ENCODE measurements around the gene CAPZB.

Gene CAPZB

DNA sequence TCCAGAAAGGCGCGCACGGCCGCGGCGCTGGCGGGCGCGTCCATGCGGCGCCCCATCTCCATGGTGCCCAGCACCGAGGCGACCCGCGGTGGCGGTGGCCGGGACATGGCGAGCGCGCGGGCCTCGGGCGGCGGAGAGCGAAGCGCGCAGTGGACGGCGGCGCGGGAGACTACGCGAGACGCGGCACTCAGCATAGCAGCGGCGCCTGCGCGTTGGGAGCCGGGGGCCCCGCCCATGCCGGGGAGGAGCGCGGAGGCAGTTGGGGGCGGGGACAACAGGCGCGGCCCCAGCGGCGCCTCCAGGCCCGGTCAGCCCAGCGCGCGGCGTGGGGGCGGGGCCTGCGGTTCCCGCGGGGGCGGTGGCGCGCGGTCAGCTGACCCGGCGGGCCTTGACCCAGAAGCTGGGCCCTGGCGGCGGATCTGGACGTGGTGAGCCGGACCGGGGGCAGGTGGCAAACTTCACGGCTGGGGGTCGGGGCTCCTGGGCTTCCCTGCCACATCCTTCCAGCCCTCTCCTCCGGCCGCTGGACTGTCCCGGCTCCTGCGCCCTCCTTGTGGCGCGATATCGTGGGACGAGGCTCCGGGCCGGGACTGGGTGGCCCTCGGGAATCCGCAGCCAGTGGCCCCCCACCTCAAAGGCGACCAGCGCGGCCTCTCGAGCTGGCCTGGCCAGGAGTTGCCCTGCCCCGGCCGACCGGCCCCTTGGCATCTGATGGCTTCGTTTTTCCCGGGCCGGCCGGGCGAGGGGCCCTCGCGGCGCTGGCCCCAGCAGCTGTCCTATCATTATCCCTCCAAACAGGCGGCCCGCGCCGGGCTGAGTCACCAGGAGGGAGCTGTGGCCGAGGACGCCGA, 173.2 kb downstream of the CAPZB start, which contains the start of the genes AKR7A2 and SLC66A1:
Gene AKR7A2, minus strand, starts transcription at position 214 of the 851 bp plus-strand sequence. Its CDS starts 20 bp downstream, at position 194.
Gene SLC66A1, plus strand, starts transcription at position 396 of the 851 bp plus-strand sequence. CDS start 5,352 bp downstream, outside the sequence.
- Histone ChIP-seq H3K9me3 (ENCODE audit: insufficient read depth, low read length, severe bottlenecking) (no peaks in the 10 kb centered on the region), H2AFZ (ENCODE audit: low read depth, low read length) (peak within 1 kb of the TSS; percentile 99), H3K79me2 (ENCODE audit: insufficient read depth, low read length) (peaks cover 16% of the 10 kb centered on the region), H3K27ac (ENCODE audit: low read length) (peak within 1 kb of the TSS; percentile 92), H3K36me3 (ENCODE audit: insufficient read depth, low read length) (peaks cover 20% of the 10 kb centered on the region), H3K4me1 (ENCODE audit: insufficient read depth, low read length) (peaks cover 26% of the 10 kb centered on the region), H3K4me3 (ENCODE audit: low read depth in 1 of 2, low read length in 2 of 2) (peak within 1 kb of the TSS; percentile 43 to 79), H3K27me3 (ENCODE audit: insufficient read depth, low read length, poor library complexity) (no peaks in the 10 kb centered on the region), H3K4me2 (ENCODE audit: insufficient read depth, low read length) (peak within 1 kb of the TSS; percentile 92), H3K9ac (ENCODE audit: low read depth, low read length) (peak within 1 kb of the TSS; percentile 99), H4K20me1 (ENCODE audit: insufficient read depth, low read length) (peaks cover 10% of the 10 kb centered on the region; the same call in 1 of the 2 replicates)
- DNase-seq (peak; percentile 89), ATAC-seq (ENCODE audit: insufficient read depth, low read depth) (peak; percentile 92)
- no peak for TF ChIP-seq EZH2 (IDR thresholded peaks at IDR 0.05; ENCODE audit: borderline replicate concordance, low read depth, low read length, severe bottlenecking)
- TF ChIP-seq, protein P1, sequence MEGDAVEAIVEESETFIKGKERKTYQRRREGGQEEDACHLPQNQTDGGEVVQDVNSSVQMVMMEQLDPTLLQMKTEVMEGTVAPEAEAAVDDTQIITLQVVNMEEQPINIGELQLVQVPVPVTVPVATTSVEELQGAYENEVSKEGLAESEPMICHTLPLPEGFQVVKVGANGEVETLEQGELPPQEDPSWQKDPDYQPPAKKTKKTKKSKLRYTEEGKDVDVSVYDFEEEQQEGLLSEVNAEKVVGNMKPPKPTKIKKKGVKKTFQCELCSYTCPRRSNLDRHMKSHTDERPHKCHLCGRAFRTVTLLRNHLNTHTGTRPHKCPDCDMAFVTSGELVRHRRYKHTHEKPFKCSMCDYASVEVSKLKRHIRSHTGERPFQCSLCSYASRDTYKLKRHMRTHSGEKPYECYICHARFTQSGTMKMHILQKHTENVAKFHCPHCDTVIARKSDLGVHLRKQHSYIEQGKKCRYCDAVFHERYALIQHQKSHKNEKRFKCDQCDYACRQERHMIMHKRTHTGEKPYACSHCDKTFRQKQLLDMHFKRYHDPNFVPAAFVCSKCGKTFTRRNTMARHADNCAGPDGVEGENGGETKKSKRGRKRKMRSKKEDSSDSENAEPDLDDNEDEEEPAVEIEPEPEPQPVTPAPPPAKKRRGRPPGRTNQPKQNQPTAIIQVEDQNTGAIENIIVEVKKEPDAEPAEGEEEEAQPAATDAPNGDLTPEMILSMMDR (IDR thresholded peaks at IDR 0.05; ENCODE audit: borderline replicate concordance, extremely low read depth, low read length, poor library complexity, severe bottlenecking), result no peak

DNA sequence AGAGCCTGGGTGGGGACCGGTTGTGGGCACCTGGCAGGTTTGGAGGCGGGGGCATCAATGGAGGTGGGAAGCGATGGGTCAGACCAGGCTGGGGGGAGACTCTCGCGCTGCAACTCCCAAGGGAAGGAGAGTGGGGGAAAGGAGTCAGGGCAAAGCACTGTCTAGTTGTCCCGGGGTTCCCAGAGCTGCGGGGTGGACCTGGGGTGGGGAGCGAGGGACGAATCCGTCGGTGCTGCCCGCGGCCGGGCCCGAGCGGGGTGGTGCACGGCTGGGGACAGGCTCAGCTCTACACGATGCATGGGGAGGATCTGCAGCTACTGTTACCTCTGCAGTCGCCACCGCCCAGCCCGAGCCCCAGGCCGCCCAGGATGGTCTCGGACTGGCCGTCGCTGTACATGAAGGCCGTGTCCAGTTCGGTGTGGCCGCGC, 173.8 kb downstream of the CAPZB start:
- Histone ChIP-seq H3K36me3 (ENCODE audit: insufficient read depth, low read length) (peaks cover 26% of the 10 kb centered on the region), H3K27ac (ENCODE audit: low read length) (peak overlapping the region; percentile 92)

DNA sequence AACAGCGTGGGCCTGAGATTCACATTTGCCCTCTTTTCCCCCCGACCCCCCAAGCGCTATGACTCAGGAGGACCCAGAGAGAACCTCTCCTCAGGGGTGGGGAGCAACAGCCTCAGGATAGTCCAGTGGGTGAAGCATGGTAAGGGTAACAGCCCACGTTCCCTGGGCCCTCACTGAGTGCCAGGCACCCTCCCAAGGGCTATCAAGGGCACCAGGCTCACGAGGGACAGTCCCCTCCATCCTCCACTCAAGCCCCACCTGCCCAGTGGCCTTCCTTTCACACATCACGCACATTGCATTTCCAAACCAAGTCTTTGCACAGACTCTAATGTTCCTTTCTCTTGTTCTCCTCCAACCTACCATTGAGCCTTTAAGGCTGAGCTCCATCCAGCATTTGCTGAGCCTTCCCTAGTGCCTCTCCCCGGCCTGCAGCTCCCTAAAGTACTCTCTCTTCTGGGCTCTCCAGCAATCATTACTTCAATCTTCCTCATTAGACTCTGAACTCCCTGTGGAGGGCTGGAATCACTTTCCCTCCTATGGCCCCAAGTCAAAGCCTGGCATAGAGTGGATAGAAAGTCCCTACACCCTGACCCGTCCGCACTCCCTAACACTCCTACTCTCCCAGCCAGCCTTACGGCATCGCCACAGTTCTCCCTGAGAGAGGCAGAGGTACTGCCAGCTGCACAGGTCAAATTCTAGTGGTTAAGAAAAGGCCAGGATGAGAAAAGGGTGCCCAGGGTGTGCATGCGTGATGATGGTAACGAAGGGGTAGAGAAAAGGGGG, 174.4 kb downstream of the CAPZB start:
- peak overlapping the region; percentile 92 for H3K4me2 ChIP-seq (ENCODE audit: insufficient read depth, low read length)
- peaks cover 26% of the 10 kb centered on the region for H3K4me1 ChIP-seq (ENCODE audit: insufficient read depth, low read length)
- DNase-seq (no peak), ATAC-seq (ENCODE audit: insufficient read depth, low read depth) (peak; percentile 9; the same call in 2 of the 3 replicates)
- peak overlapping the region; percentile 92 for H3K27ac ChIP-seq (ENCODE audit: low read length)
- peaks cover 16% of the 10 kb centered on the region for H3K79me2 ChIP-seq (ENCODE audit: insufficient read depth, low read length)
- H3K36me3 ChIP-seq (ENCODE audit: insufficient read depth, low read length), result peaks cover 32% of the 10 kb centered on the region
- H3K9ac ChIP-seq (ENCODE audit: low read depth, low read length), result peak overlapping the region; percentile 99
- no peaks in the 10 kb centered on the region for H3K27me3 ChIP-seq (ENCODE audit: insufficient read depth, low read length, poor library complexity)
- TF ChIP-seq, protein P1 (IDR thresholded peaks at IDR 0.05; ENCODE audit: borderline replicate concordance, extremely low read depth, low read length, poor library complexity, severe bottlenecking), result no peak
- TF ChIP-seq EZH2 (IDR thresholded peaks at IDR 0.05; ENCODE audit: borderline replicate concordance, low read depth, low read length, severe bottlenecking), result no peak
- peaks cover 6% of the 10 kb centered on the region; the same call in 1 of the 2 replicates for H4K20me1 ChIP-seq (ENCODE audit: insufficient read depth, low read length)
- no peaks in the 10 kb centered on the region for H3K9me3 ChIP-seq (ENCODE audit: insufficient read depth, low read length, severe bottlenecking)
- H2AFZ ChIP-seq (ENCODE audit: low read depth, low read length), result peak overlapping the region; percentile 99
- H3K4me3 ChIP-seq (ENCODE audit: low read depth in 1 of 2, low read length in 2 of 2), result peak overlapping the region; percentile 43 to 79

More for the DNA sequence above, 173.8 kb downstream of the CAPZB start:
- Histone ChIP-seq H2AFZ (ENCODE audit: low read depth, low read length) (peak overlapping the region; percentile 99), H3K4me3 (ENCODE audit: low read depth in 1 of 2, low read length in 2 of 2) (peak overlapping the region; percentile 43 to 79), H3K4me1 (ENCODE audit: insufficient read depth, low read length) (peaks cover 26% of the 10 kb centered on the region), H3K9ac (ENCODE audit: low read depth, low read length) (peak overlapping the region; percentile 99), H3K27me3 (ENCODE audit: insufficient read depth, low read length, poor library complexity) (no peaks in the 10 kb centered on the region), H3K9me3 (ENCODE audit: insufficient read depth, low read length, severe bottlenecking) (no peaks in the 10 kb centered on the region), H3K4me2 (ENCODE audit: insufficient read depth, low read length) (peak overlapping the region; percentile 92), H3K79me2 (ENCODE audit: insufficient read depth, low read length) (peaks cover 16% of the 10 kb centered on the region), H4K20me1 (ENCODE audit: insufficient read depth, low read length) (peaks cover 10% of the 10 kb centered on the region; the same call in 1 of the 2 replicates)
- TF ChIP-seq EZH2 (IDR thresholded peaks at IDR 0.05; ENCODE audit: borderline replicate concordance, low read depth, low read length, severe bottlenecking), result no peak
- TF ChIP-seq, protein P1 (IDR thresholded peaks at IDR 0.05; ENCODE audit: borderline replicate concordance, extremely low read depth, low read length, poor library complexity, severe bottlenecking), result no peak
- DNase-seq (peak; percentile 36), ATAC-seq (ENCODE audit: insufficient read depth, low read depth) (peak; percentile 47)

All from DND-41 (cell line).